Smooth muscle cell of the umbilical artery (primary cell): ENCODE data around the gene SLC35E2B. TPM values are rescaled to one million over a fixed set of nuclear protein-coding genes. Genes with fewer than 3 reads are reported as not detected.

Source experiments
- total RNA-seq: library from RNA; depleted of rRNA; stranded (reverse); fragments of >200 nt; gene quantifications from 2 replicates; pipeline ENCODE4 v1.2.3, GENCODE V29; 2014

SLC35E2B gene
- 36.2 and 42.6 TPM in 2 replicates for total RNA-seq

GRCh38 chr1:1692714-1693647 is at the start of gene SLC35E2B:
Gene SLC35E2B, minus strand, starts transcription at chr1:1692795. Its CDS starts 16,096 bp downstream, at chr1:1676699.

GRCh38 chr1:1724035-1724864 is 31.7 kb upstream of the SLC35E2B start, which contains the start of gene CDK11A:
Gene CDK11A, minus strand, starts transcription at chr1:1724357. Its CDS starts 1,539 bp downstream, at chr1:1722818.

GRCh38 chr1:1658583-1659549 is 33.7 kb downstream of the SLC35E2B start, which contains the start of gene CDK11B:
Gene CDK11B, minus strand, starts transcription at chr1:1659004. Its CDS starts 1,519 bp downstream, at chr1:1657485.

GRCh38 chr1:1631782-1632420 is 60.7 kb downstream of the SLC35E2B start, which contains the start of gene MMP23B:
Gene MMP23B, plus strand, starts transcription at chr1:1632173. Its CDS starts 46 bp downstream, at chr1:1632219.

GRCh38 chr1:1615256-1616044 is 77.1 kb downstream of the SLC35E2B start, which contains the start of gene MIB2:
Gene MIB2, plus strand, starts transcription at chr1:1615500. Its CDS starts 7,953 bp downstream, at chr1:1623453.

Other genes starting within 250 kb of the SLC35E2B start
- 0.09 TPM in 1 of 2 replicates, not detected in the other for gene ATAD3C, start 243.1 kb downstream of the SLC35E2B start, total RNA-seq
- 13.7 and 26.3 TPM in 2 replicates for gene ATAD3B, start 221.0 kb downstream of the SLC35E2B start, total RNA-seq
- gene ATAD3A, start 180.6 kb downstream of the SLC35E2B start, total RNA-seq, result 24.1 and 49.1 TPM in 2 replicates
- 2.4 and 2.9 TPM in 2 replicates for gene TMEM240, start 152.2 kb downstream of the SLC35E2B start, total RNA-seq
- gene SSU72, start 117.9 kb downstream of the SLC35E2B start, total RNA-seq, result 66.5 and 81.4 TPM in 2 replicates
- gene FNDC10, start 92.7 kb downstream of the SLC35E2B start, total RNA-seq, result 2.1 and 2.6 TPM in 2 replicates
- 100 and 129 TPM in 2 replicates for gene MIB2, start 77.3 kb downstream of the SLC35E2B start, total RNA-seq
- 17.6 and 23.2 TPM in 2 replicates for gene MMP23B, start 60.6 kb downstream of the SLC35E2B start, total RNA-seq
- 5.0 and 9.6 TPM in 2 replicates for gene CDK11B, start 33.8 kb downstream of the SLC35E2B start, total RNA-seq
- 8.6 and 23.8 TPM in 2 replicates for gene CDK11A, start 31.6 kb upstream of the SLC35E2B start, total RNA-seq
- 27.3 and 40.7 TPM in 2 replicates for gene NADK, start 85.7 kb upstream of the SLC35E2B start, total RNA-seq
- gene GNB1, start 198.3 kb upstream of the SLC35E2B start, total RNA-seq, result 104 and 185 TPM in 2 replicates
- gene CALML6, start 222.5 kb upstream of the SLC35E2B start, total RNA-seq, result 0.59 and 0.88 TPM in 2 replicates
- gene TMEM52, start 226.5 kb upstream of the SLC35E2B start, total RNA-seq, result 0.32 TPM in 1 of 2 replicates, not detected in the other